H1 (cell line): Measurements from ENCODE around the gene PLK1. TPM values are rescaled to one million over a fixed set of nuclear protein-coding genes. Genes with fewer than 3 reads are reported as not detected.

Source experiments
- CTCF ChIA-PET: fragments of 300-600 bp; sonication (Branson Sonifier 250); formaldehyde crosslinking; loops from one replicate; lab custom pipeline; 2021; ENCODE audit not compliant: partially characterized antibody; lab: Charles Lee
- POLR2A ChIA-PET: fragments of 300-600 bp; sonication (Branson Sonifier 250); formaldehyde crosslinking; loops from one replicate; lab custom pipeline; 2021; ENCODE audit warnings: inconsistent platforms; ENCODE audit not compliant: partially characterized antibody; lab: Charles Lee
- DNase-seq, 2 experiments: peaks; one replicate each; pipeline versions ENCODE4 v3.0.0 to v3.0.0-alpha.2; 2010 to 2022; ENCODE audit warnings: low spot score in 2 of 2, low read depth in 1 of 2, mixed read lengths in 1 of 2
- FAIRE-seq: peaks from 2 replicates; lab custom pipeline; 2011; peaks lifted over from hg19 to GRCh38; lab: Jason Lieb, UNC
- H2AFZ ChIP-seq: 2 replicates; pipeline ENCODE4 v1.8.1; 2012; ENCODE audit warnings: low read length, inconsistent platforms
- H2AK5ac ChIP-seq: 2 replicates; pipeline ENCODE4 v1.6.1; 2013; ENCODE audit warnings: low read depth, low read length
- H2BK120ac ChIP-seq: replicated peaks from 2 replicates; pipeline ENCODE3; 2013; ENCODE audit warnings: low read depth, low read length, inconsistent platforms
- H2BK12ac ChIP-seq: 2 replicates; pipeline ENCODE4 v1.6.1; 2013; ENCODE audit warnings: low read depth, low read length
- H2BK15ac ChIP-seq: 2 replicates; pipeline ENCODE4 v1.6.1; 2013; ENCODE audit warnings: low read length
- H2BK20ac ChIP-seq: 2 replicates; pipeline ENCODE4 v1.6.1; 2013; ENCODE audit warnings: low read length
- H2BK5ac ChIP-seq: 2 replicates; pipeline ENCODE4 v1.6.1; 2013; ENCODE audit warnings: low read depth, low read length
- H3K14ac ChIP-seq: 2 replicates; pipeline ENCODE4 v1.6.1; 2013; ENCODE audit warnings: inconsistent platforms; ENCODE audit not compliant: insufficient read length
- H3K18ac ChIP-seq: 2 replicates; pipeline ENCODE4 v1.6.1; 2013; ENCODE audit warnings: low read length; ENCODE audit errors: extremely low read depth
- H3K23ac ChIP-seq: 2 replicates; pipeline ENCODE4 v1.6.1; 2013; ENCODE audit warnings: inconsistent platforms; ENCODE audit not compliant: insufficient read length
- H3K23me2 ChIP-seq: 2 replicates; pipeline ENCODE4 v1.6.1; 2013; ENCODE audit warnings: low read depth, low read length
- H3K27ac ChIP-seq: 2 replicates; pipeline ENCODE4 v1.6.1; 2011; ENCODE audit warnings: low read depth, low read length, inconsistent platforms
- H3K27me3 ChIP-seq, 4 experiments: replicated peaks in 1 of 4; 1 replicate in 1 of 4; 2 replicates in 3 of 4; pipeline versions ENCODE4 v1.6.1 to v1.8.1; 2011 to 2013; ENCODE audit warnings: low read length in 3 of 4, mild to moderate bottlenecking in 3 of 4, inconsistent platforms in 2 of 4, mixed read lengths in 2 of 4, moderate library complexity in 1 of 4; ENCODE audit not compliant: control insufficient read depth in 3 of 4, insufficient read depth in 3 of 4; ENCODE audit errors: extremely low read depth in 1 of 4
- H3K36me3 ChIP-seq, 4 experiments: 2 replicates each; pipeline versions ENCODE4 v1.6.1 to v1.8.1; 2011 to 2013; ENCODE audit warnings: mild to moderate bottlenecking in 4 of 4, low read length in 3 of 4, moderate library complexity in 2 of 4, control low read depth in 1 of 4, inconsistent platforms in 1 of 4; ENCODE audit not compliant: insufficient read depth in 4 of 4, control insufficient read depth in 2 of 4
- H3K4ac ChIP-seq: replicated peaks from 2 replicates; pipeline ENCODE3; 2013; ENCODE audit warnings: low read length, low read depth, mixed read lengths, inconsistent platforms; ENCODE audit not compliant: insufficient read length
- H3K4me1 ChIP-seq, 4 experiments: replicated peaks in 1 of 4; 1 replicate in 1 of 4; 2 replicates in 3 of 4; pipeline versions ENCODE4 v1.6.1 to v1.8.1; 2011 to 2013; ENCODE audit warnings: low read length in 3 of 4, inconsistent platforms in 2 of 4, mixed read lengths in 1 of 4; ENCODE audit not compliant: insufficient read depth in 4 of 4, control insufficient read depth in 3 of 4
- H3K4me2 ChIP-seq, 2 experiments: 2 replicates each; pipeline versions ENCODE4 v1.6.1 to v1.8.1; 2011 to 2013; ENCODE audit warnings: low read depth in 2 of 2, low read length in 2 of 2, control low read depth in 1 of 2, inconsistent platforms in 1 of 2, mild to moderate bottlenecking in 1 of 2; ENCODE audit not compliant: insufficient read depth in 1 of 2
- H3K4me3 ChIP-seq, 4 experiments: fragments of 200-600, 300-600 bp in 1 of 4; sonication (generic), shearing (Covaris generic), sonication (Bioruptor Twin) in 1 of 4; 2 replicates each; pipeline versions ENCODE4 v1.5.1 to v1.8.1; 2011 to 2016; ENCODE audit warnings: low read length in 4 of 4, low read depth in 3 of 4, control low read depth in 2 of 4, inconsistent platforms in 2 of 4, mild to moderate bottlenecking in 2 of 4, mixed read lengths in 1 of 4, moderate library complexity in 1 of 4; ENCODE audit not compliant: insufficient read depth in 2 of 4; ENCODE audit errors: extremely low read depth in 1 of 4
- H3K56ac ChIP-seq: replicated peaks from 2 replicates; pipeline ENCODE3; 2013; ENCODE audit warnings: low read depth, mild to moderate bottlenecking, mixed read lengths, low read length, inconsistent platforms; ENCODE audit not compliant: insufficient read length
- H3K79me1 ChIP-seq: 2 replicates; pipeline ENCODE4 v1.6.1; 2013; ENCODE audit warnings: low read depth, low read length, control low read depth
- H3K79me2 ChIP-seq, 2 experiments: 2 replicates each; pipeline versions ENCODE4 v1.6.1 to v1.8.1; 2012 to 2013; ENCODE audit warnings: low read length in 2 of 2, mild to moderate bottlenecking in 2 of 2, inconsistent platforms in 1 of 2; ENCODE audit not compliant: insufficient read depth in 2 of 2, control insufficient read depth in 1 of 2
- H3K9ac ChIP-seq, 4 experiments: replicated peaks in 1 of 4; 1 replicate in 1 of 4; 2 replicates in 3 of 4; pipeline versions ENCODE4 v1.6.1 to v1.8.1; 2011 to 2013; ENCODE audit warnings: low read depth in 3 of 4, low read length in 3 of 4, control low read depth in 2 of 4, mild to moderate bottlenecking in 2 of 4, moderate library complexity in 2 of 4, inconsistent platforms in 1 of 4; ENCODE audit errors: extremely low read depth in 1 of 4
- H3K9me3 ChIP-seq, 2 experiments: 2 replicates each; pipeline versions ENCODE4 v1.6.1 to v1.8.1; 2012 to 2013; ENCODE audit warnings: mild to moderate bottlenecking in 2 of 2, moderate library complexity in 2 of 2, control low read depth in 1 of 2, inconsistent platforms in 1 of 2, low read depth in 1 of 2, low read length in 1 of 2, mixed read lengths in 1 of 2; ENCODE audit not compliant: insufficient read depth in 2 of 2
- H4K20me1 ChIP-seq, 2 experiments: replicated peaks in 1 of 2; 2 replicates each; pipeline versions ENCODE3 to v1.8.1; 2011 to 2013; ENCODE audit warnings: inconsistent platforms in 2 of 2, low read length in 2 of 2, mild to moderate bottlenecking in 1 of 2; ENCODE audit not compliant: insufficient read depth in 2 of 2, control insufficient read depth in 1 of 2
- H4K5ac ChIP-seq: 2 replicates; pipeline ENCODE4 v1.6.1; 2013; ENCODE audit warnings: low read length, low read depth, mixed read lengths, inconsistent platforms; ENCODE audit not compliant: insufficient read length
- H4K8ac ChIP-seq: 2 replicates; pipeline ENCODE4 v1.8.0; 2013; ENCODE audit warnings: mild to moderate bottlenecking, moderate library complexity, low read length, inconsistent platforms; ENCODE audit not compliant: insufficient read depth; ENCODE audit errors: extremely low read depth
- H4K91ac ChIP-seq: replicated peaks from 2 replicates; pipeline ENCODE3; 2013; ENCODE audit warnings: low read length, mixed read lengths, inconsistent platforms; ENCODE audit not compliant: insufficient read length
- BCL11A ChIP-seq, 2 experiments: IDR thresholded peaks; one replicate each; pipeline ENCODE4 v1.6.1; 2011; ENCODE audit warnings: low read depth in 2 of 2, low read length in 2 of 2, mild to moderate bottlenecking in 2 of 2
- CBX8 ChIP-seq: fragments of 300-800, 300-1000 bp; sonication (generic); IDR thresholded peaks from 2 replicates; pipeline ENCODE4 v1.7.1; 2016; ENCODE audit warnings: low read depth, low read length, borderline replicate concordance
- CREB1 ChIP-seq: IDR thresholded peaks from 2 replicates; pipeline ENCODE4 v1.6.1; 2012; ENCODE audit warnings: inconsistent platforms
- EP300 ChIP-seq, 2 experiments: IDR thresholded peaks; 1 replicate in 1 of 2; 2 replicates in 1 of 2; pipeline ENCODE4 v1.6.1; 2011 to 2012; ENCODE audit warnings: low read depth in 2 of 2, low read length in 2 of 2, mild to moderate bottlenecking in 2 of 2, borderline replicate concordance in 1 of 2, inconsistent platforms in 1 of 2, moderate library complexity in 1 of 2
- FOSL1 ChIP-seq: IDR thresholded peaks from 2 replicates; pipeline ENCODE4 v1.6.1; 2011; ENCODE audit warnings: mild to moderate bottlenecking, low read depth, low read length, moderate library complexity; ENCODE audit not compliant: insufficient read depth
- POLR2AphosphoS5 ChIP-seq: IDR thresholded peaks from 2 replicates; pipeline ENCODE4 v1.6.1; 2011; ENCODE audit warnings: low read depth, low read length
- SAP30 ChIP-seq: fragments of 300-600 bp; sonication (generic); IDR thresholded peaks from 2 replicates; pipeline ENCODE4 v1.7.1; 2012; ENCODE audit warnings: low read length, moderate library complexity, mild to moderate bottlenecking, inconsistent platforms; ENCODE audit not compliant: insufficient read depth, insufficient replicate concordance
- SRF ChIP-seq: IDR thresholded peaks from 2 replicates; pipeline ENCODE4 v1.6.1; 2011; ENCODE audit warnings: mild to moderate bottlenecking, low read depth, low read length, moderate library complexity
- WGBS, 2 experiments: shearing (Covaris generic) in 1 of 2; methylation state at CpG; one replicate each; pipeline versions ENCODE4 v1.1.6 to v1.1.7; 2013 to 2015; ENCODE audit warnings: low lambda C conversion rate in 2 of 2, mixed read lengths in 2 of 2, inconsistent platforms in 1 of 2, low coverage in 1 of 2, missing lambda C conversion rate in 1 of 2; ENCODE audit not compliant: insufficient replicate concordance in 2 of 2, insufficient coverage in 1 of 2, insufficient read length in 1 of 2; ENCODE audit errors: extremely low coverage in 1 of 2, missing lambda C conversion rate in 1 of 2; 5-methylcytosine and 5-hydroxymethylcytosine counted together
- polyA plus RNA-seq, 7 experiments: library from polyadenylated mRNA; depleted of rRNA in 3 of 7; stranded (reverse) in 5 of 7; unstranded in 2 of 7; fragments of >200 nt in 5 of 7; fragments of 200-250 nt in 2 of 7; gene quantifications; 1 replicate in 5 of 7; 2 replicates in 1 of 7; 4 replicates in 1 of 7; pipeline versions ENCODE4 v1.2.1 to v1.2.3, GENCODE V29; 2011 to 2013; ENCODE audit warnings: missing spikeins in 2 of 7, mixed read lengths in 2 of 7
- total RNA-seq: library from RNA; stranded (reverse); fragmentation: NEBNext Ultra II Directional; extraction: Animal tissue kit (Norgen Biotek cat#: 25700); gene quantifications from 2 replicates; pipeline ENCODE4 v1.2.1, GENCODE V29; 2021
- TF ChIP-seq, protein P1 (sequence below): IDR thresholded peaks from 2 replicates; pipeline ENCODE4 v1.6.1; 2012; ENCODE audit warnings: inconsistent platforms
- TF ChIP-seq, protein P2 (sequence below): IDR thresholded peaks from 2 replicates; pipeline ENCODE4 v1.6.1; 2012; ENCODE audit warnings: low read length, inconsistent platforms

The PLK1 gene
- total and polyA plus RNA-seq, 2 of the 8 experiments (the other 6 are each of a cell fraction or from before 2014, with no cell fraction given) = 127 to 139 TPM

DNA sequence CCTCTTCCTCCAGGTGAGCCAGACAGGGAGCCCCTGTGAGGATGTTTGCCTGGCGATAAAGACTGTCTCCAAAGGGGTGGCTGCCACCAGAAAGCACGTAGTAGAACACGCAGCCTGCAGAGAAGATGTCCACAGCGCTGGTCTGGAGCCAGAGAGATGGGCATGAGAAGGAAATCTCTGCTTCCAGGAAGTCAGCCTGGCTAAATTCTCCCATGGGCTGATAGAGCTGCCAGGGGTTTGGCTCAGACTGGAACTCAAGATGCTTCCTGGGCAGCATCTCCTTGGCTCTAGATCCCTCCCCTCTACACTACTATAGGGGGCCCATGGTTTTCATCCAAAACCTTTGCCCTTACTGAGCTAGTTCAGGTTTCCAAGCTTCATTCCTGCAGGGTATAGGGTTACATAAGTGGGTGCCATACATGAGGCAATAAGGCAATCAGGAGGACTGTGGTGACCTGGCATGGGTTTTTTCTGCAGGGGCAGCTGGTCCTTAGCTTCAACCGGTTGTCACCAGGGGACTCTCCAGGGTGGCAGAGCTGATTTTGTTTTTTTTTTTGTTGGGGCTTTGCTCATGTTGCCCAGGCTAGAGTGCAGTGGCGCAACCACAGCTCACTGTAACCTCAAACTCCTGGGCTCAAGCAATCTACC, 13.6 kb downstream of the PLK1 start:
- no peak overlapping the region for H3K56ac ChIP-seq
- no peak overlapping the region for H3K14ac ChIP-seq
- no peak overlapping the region for H3K9ac ChIP-seq
- no peak overlapping the region for H4K5ac ChIP-seq
- H4K8ac ChIP-seq = no peak overlapping the region; the same call in 1 of the 2 replicates
- WGBS, 2 experiments = 91% methylated on average over 6 of the region's 6 CpGs; no CpG with 5 or more reads in 1 of the 2 experiments
- H3K9me3 ChIP-seq = no peaks in the 10 kb centered on the region
- H3K36me3 ChIP-seq = peaks cover 25 to 44% (median 39%) of the 10 kb centered on the region in 4 experiments
- H3K4me3 ChIP-seq = no peak overlapping the region
- ChIA-PET POLR2A (interaction anchor here (0.6 to 12.9 kb wide), 5 partner anchors 8 to 189 kb away, joined by 3 to 230 read pairs (median 3); partner anchors contain the start of gene PLK1), CTCF (interaction anchor here (1.7 to 5.1 kb wide), 3 partner anchors 9 to 14 kb away, joined by 4 to 43 read pairs (median 6); partner anchors contain the start of gene PLK1)
- no peak overlapping the region for H2BK12ac ChIP-seq
- H3K27me3 ChIP-seq = no peaks in the 10 kb centered on the region
- peaks cover 0 to 5% (median 4%) of the 10 kb centered on the region in 4 experiments; a peak in 5 of 7 replicates for H3K4me1 ChIP-seq
- FAIRE-seq = no peak
- no peak overlapping the region for H3K4ac ChIP-seq
- no peak for DNase-seq
- H2AK5ac ChIP-seq = no peak overlapping the region
- H3K4me2 ChIP-seq = no peak overlapping the region
- peaks cover 7% of the 10 kb centered on the region; the same call in 1 of the 2 replicates for H3K23me2 ChIP-seq
- no peak overlapping the region for H3K18ac ChIP-seq
- no peak overlapping the region for H2BK5ac ChIP-seq
- H3K79me2 ChIP-seq = no peaks in the 10 kb centered on the region
- no peak overlapping the region for H2AFZ ChIP-seq
- H4K20me1 ChIP-seq = peaks cover 7 to 10% of the 10 kb centered on the region in 2 experiments
- no peak overlapping the region for H4K91ac ChIP-seq
- no peak overlapping the region for H2BK20ac ChIP-seq
- no peak overlapping the region for H3K23ac ChIP-seq
- no peaks in the 10 kb centered on the region for H3K79me1 ChIP-seq
- no peak overlapping the region for H2BK120ac ChIP-seq
- H2BK15ac ChIP-seq = no peak overlapping the region
- no peak overlapping the region for H3K27ac ChIP-seq
- TF ChIP-seq POLR2AphosphoS5 = no peak
- TF ChIP-seq EP300 (IDR thresholded peaks at IDR 0.05; ENCODE audit: borderline replicate concordance in 1 of 2, low read depth in 2 of 2, low read length in 2 of 2) = no peak
- TF ChIP-seq BCL11A (IDR thresholded peaks at IDR 0.05; ENCODE audit: low read depth in 2 of 2, low read length in 2 of 2) = no peak
- no peak for TF ChIP-seq FOSL1
- TF ChIP-seq CREB1 = no peak
- TF ChIP-seq, protein P1, sequence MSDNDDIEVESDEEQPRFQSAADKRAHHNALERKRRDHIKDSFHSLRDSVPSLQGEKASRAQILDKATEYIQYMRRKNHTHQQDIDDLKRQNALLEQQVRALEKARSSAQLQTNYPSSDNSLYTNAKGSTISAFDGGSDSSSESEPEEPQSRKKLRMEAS = no peak
- no peak for TF ChIP-seq CBX8
- no peak for TF ChIP-seq SAP30
- TF ChIP-seq, protein P2, sequence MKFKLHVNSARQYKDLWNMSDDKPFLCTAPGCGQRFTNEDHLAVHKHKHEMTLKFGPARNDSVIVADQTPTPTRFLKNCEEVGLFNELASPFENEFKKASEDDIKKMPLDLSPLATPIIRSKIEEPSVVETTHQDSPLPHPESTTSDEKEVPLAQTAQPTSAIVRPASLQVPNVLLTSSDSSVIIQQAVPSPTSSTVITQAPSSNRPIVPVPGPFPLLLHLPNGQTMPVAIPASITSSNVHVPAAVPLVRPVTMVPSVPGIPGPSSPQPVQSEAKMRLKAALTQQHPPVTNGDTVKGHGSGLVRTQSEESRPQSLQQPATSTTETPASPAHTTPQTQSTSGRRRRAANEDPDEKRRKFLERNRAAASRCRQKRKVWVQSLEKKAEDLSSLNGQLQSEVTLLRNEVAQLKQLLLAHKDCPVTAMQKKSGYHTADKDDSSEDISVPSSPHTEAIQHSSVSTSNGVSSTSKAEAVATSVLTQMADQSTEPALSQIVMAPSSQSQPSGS = no peak
- no peak for TF ChIP-seq SRF
